B cell (primary cell): Measurements from ENCODE around the gene LTBP3. TPM values are rescaled to one million over a fixed set of nuclear protein-coding genes. Genes with fewer than 3 reads are reported as not detected.

Experiments used
- ATAC-seq: fragments of 200-7000 bp; cut with Tn5 transposase; one replicate; pipeline ENCODE4 v1.10.0; 2021; ENCODE audit warnings: low read depth, mild to moderate bottlenecking, moderate number of reproducible peaks, moderate library complexity
- CTCF ChIA-PET: fragments of 350-600 bp; sonication (Branson Sonifier 250); formaldehyde crosslinking; loops from one replicate; lab custom pipeline; 2021; ENCODE audit warnings: antibody characterized with exemption, inconsistent platforms; lab: Charles Lee
- POLR2A ChIA-PET: fragments of 350-600 bp; sonication (Branson Sonifier 250); formaldehyde crosslinking; loops from one replicate; lab custom pipeline; 2021; ENCODE audit warnings: antibody characterized with exemption; lab: Charles Lee
- DNase-seq: peaks from one replicate; pipeline ENCODE4 v3.0.0; 2013
- H2AFZ ChIP-seq: 2 replicates; pipeline ENCODE4 v1.6.1; 2012; ENCODE audit warnings: mild to moderate bottlenecking, low read depth, low read length; ENCODE audit not compliant: insufficient read depth, poor library complexity, severe bottlenecking
- H3K27ac ChIP-seq, 2 donors: 1 replicate in 1 of 2; 2 replicates in 1 of 2; pipeline ENCODE4 v1.5.1; 2012 to 2013; ENCODE audit warnings: low read length in 2 of 2, mild to moderate bottlenecking in 2 of 2, moderate library complexity in 1 of 2
- H3K27me3 ChIP-seq, 4 experiments: fragments of 200-600 bp in 1 of 4; sonication (generic) in 1 of 4; replicated peaks in 1 of 4; 1 replicate in 2 of 4; 2 replicates in 2 of 4; pipeline versions ENCODE4 v1.6.1 to v1.7.0; 2013 to 2016; ENCODE audit warnings: low read length in 3 of 4, mild to moderate bottlenecking in 2 of 4, mixed read lengths in 1 of 4, moderate library complexity in 1 of 4; ENCODE audit not compliant: insufficient read depth in 4 of 4, control insufficient read depth in 3 of 4; ENCODE audit errors: control extremely low read depth in 1 of 4
- H3K36me3 ChIP-seq, 2 experiments: replicated peaks in 1 of 2; 1 replicate in 1 of 2; 2 replicates in 1 of 2; pipeline versions ENCODE4 v1.6.1 to v1.7.1; 2013; ENCODE audit warnings: low read length in 1 of 2; ENCODE audit not compliant: insufficient read depth in 2 of 2, control insufficient read depth in 1 of 2; ENCODE audit errors: control extremely low read depth in 1 of 2, extremely low read depth in 1 of 2
- H3K4me1 ChIP-seq, 2 donors: fragments of 200-600 bp in 1 of 2; sonication (generic) in 1 of 2; 1 replicate in 1 of 2; 2 replicates in 1 of 2; pipeline versions ENCODE4 v1.5.1 to v1.6.1; 2013 to 2017; ENCODE audit warnings: low read length in 2 of 2; ENCODE audit not compliant: control insufficient read depth in 2 of 2, insufficient read depth in 2 of 2
- H3K4me2 ChIP-seq: replicated peaks from 2 replicates; pipeline ENCODE3; 2012; ENCODE audit warnings: mild to moderate bottlenecking, low read depth, low read length; ENCODE audit not compliant: poor library complexity, severe bottlenecking
- H3K4me3 ChIP-seq, 5 experiments: fragments of 200-600 bp in 1 of 5; sonication (generic) in 1 of 5; 1 replicate in 3 of 5; 2 replicates in 2 of 5; pipeline versions ENCODE4 v1.5.1 to v1.7.0; 2011 to 2016; ENCODE audit warnings: low read length in 4 of 5, mild to moderate bottlenecking in 4 of 5, low read depth in 2 of 5, control low read depth in 1 of 5, moderate library complexity in 1 of 5; ENCODE audit not compliant: insufficient read depth in 1 of 5; ENCODE audit errors: control extremely low read depth in 1 of 5, extremely low read depth in 1 of 5
- H3K79me2 ChIP-seq: fragments of 200-600 bp; sonication (generic); one replicate; pipeline ENCODE4 v1.6.0; 2016; ENCODE audit warnings: low read length; ENCODE audit not compliant: control insufficient read depth, insufficient read depth
- H3K9ac ChIP-seq: fragments of 200-600 bp; sonication (generic); 2 replicates; pipeline ENCODE4 v1.6.1; 2017; ENCODE audit warnings: mild to moderate bottlenecking, low read length, moderate library complexity
- H3K9me3 ChIP-seq, 3 donors: one replicate each; pipeline versions ENCODE4 v1.6.1 to v1.7.1; 2013; ENCODE audit warnings: low read length in 2 of 3; ENCODE audit not compliant: control insufficient read depth in 2 of 3, insufficient read depth in 1 of 3; ENCODE audit errors: control extremely low read depth in 1 of 3
- H4K20me1 ChIP-seq: 2 replicates; pipeline ENCODE4 v1.6.0; 2012; ENCODE audit warnings: mild to moderate bottlenecking, low read length; ENCODE audit not compliant: insufficient read depth, control insufficient read depth, poor library complexity, severe bottlenecking
- H3K27ac Mint-ChIP-seq: one replicate; pipeline ENCODE4 v1.8.0; 2021; ENCODE audit warnings: mixed read lengths
- H3K27me3 Mint-ChIP-seq: one replicate; pipeline ENCODE4 v1.8.0; 2021; ENCODE audit warnings: mixed read lengths
- H3K4me1 Mint-ChIP-seq: one replicate; pipeline ENCODE4 v1.8.0; 2021; ENCODE audit warnings: mixed read lengths
- H3K4me3 Mint-ChIP-seq: one replicate; pipeline ENCODE4 v1.8.0; 2021; ENCODE audit warnings: mixed read lengths
- H3K9me3 Mint-ChIP-seq: one replicate; pipeline ENCODE4 v1.8.0; 2022; ENCODE audit warnings: mixed read lengths; ENCODE audit not compliant: insufficient read depth
- EZH2 ChIP-seq: IDR thresholded peaks from 2 replicates; pipeline ENCODE4 v1.6.1; 2012; ENCODE audit warnings: borderline replicate concordance, low read depth, mild to moderate bottlenecking, moderate library complexity, low read length; ENCODE audit not compliant: insufficient read depth, poor library complexity, severe bottlenecking
- WGBS: methylation state at CpG from one replicate; pipeline ENCODE4 v1.1.5; 2013; ENCODE audit warnings: missing lambda C conversion rate; ENCODE audit not compliant: insufficient coverage; 5-methylcytosine and 5-hydroxymethylcytosine counted together
- intact Hi-C: fragments of 100-400 bp; cut with micrococcal nuclease; formaldehyde crosslinking; loops from one replicate; pipeline ENCODE4 v1.10.0; 2022
- polyA plus RNA-seq: library from polyadenylated mRNA; depleted of rRNA; stranded (reverse); fragments of >200 nt; gene quantifications from 2 replicates; pipeline ENCODE4 v1.2.3, GENCODE V29; 2012
- total RNA-seq, 2 donors: library from RNA; stranded (reverse); fragments of 120-200 nt in 1 of 2; gene quantifications; 1 replicate in 1 of 2; 2 replicates in 1 of 2; pipeline versions ENCODE4 v1.2.3 to v1.2.4, GENCODE V29; 2013 to 2022
- TF ChIP-seq, protein P1 (sequence below): fragments of 200-600 bp; IDR thresholded peaks from one replicate; pipeline ENCODE4 v1.8.0; 2022; ENCODE audit warnings: antibody characterized with exemption, mild to moderate bottlenecking

LTBP3 gene
- total and polyA plus RNA-seq, 2 donors (not counting 1 experiment from before 2014, with no cell fraction given), result 65.1 to 69.0 TPM

DNA sequence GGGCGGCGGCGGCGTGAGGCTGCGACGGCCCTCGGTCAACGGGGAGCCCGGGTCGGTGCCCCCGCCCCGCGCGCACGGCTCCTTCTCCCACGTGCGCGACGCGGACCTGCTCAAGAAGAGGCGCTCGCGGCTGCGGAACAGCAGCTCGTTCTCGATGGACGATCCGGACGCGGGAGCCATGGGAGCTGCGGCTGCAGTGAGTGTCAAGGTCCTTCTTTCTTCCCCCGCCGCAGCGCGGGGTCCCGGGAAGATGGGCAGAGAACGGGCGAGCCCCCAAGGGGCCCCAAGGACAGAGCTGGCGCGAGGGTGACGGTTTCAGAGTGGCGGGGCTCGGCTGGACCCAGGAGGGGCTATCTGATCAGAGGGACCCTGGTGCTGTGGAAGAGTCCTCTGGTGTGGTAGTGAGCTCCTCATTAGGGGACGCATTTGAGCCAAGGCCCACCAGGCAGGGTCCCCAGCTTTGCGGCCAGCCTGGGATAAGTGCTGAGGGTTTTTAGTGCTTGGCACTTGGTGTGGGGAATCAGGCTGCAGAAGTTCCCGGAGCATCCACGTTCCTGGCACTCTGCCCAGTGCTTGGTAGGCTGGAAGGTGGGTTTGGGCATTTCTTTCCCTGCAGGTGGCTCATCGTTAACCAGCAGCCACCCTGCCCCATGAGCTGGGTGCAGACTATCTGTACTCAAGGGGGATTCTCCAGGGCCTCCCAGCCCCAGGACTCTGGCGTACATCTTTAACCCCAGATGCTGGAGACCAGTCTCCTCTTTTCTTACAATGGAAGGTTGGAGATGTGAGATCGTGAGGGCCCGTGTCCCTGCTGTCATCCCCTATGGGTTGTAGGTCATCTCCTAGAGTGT is 27.5 kb upstream of the LTBP3 start:
- H3K9ac ChIP-seq, result no peak overlapping the region
- POLR2A ChIA-PET, result interaction anchor here (0.6 to 4.9 kb wide), 5 partner anchors 9 to 1842 kb away, joined by 3 to 45 read pairs (median 4); partner anchors contain the start of gene EHBP1L1
- Mint-ChIP-seq H3K9me3 (no peaks in the 10 kb centered on the region), H3K4me3 (no peak overlapping the region), H3K27ac (peak overlapping the region; percentile 93), H3K27me3 (no peaks in the 10 kb centered on the region), H3K4me1 (peaks cover 40% of the 10 kb centered on the region)
- no peaks in the 10 kb centered on the region for H3K9me3 ChIP-seq
- no peaks in the 10 kb centered on the region for H3K79me2 ChIP-seq
- H3K27me3 ChIP-seq, result no peaks in the 10 kb centered on the region
- no peak overlapping the region for H3K4me3 ChIP-seq
- H2AFZ ChIP-seq, result no peak overlapping the region
- H4K20me1 ChIP-seq, result peaks cover 14% of the 10 kb centered on the region
- TF ChIP-seq EZH2, result no peak
- TF ChIP-seq, protein P1, sequence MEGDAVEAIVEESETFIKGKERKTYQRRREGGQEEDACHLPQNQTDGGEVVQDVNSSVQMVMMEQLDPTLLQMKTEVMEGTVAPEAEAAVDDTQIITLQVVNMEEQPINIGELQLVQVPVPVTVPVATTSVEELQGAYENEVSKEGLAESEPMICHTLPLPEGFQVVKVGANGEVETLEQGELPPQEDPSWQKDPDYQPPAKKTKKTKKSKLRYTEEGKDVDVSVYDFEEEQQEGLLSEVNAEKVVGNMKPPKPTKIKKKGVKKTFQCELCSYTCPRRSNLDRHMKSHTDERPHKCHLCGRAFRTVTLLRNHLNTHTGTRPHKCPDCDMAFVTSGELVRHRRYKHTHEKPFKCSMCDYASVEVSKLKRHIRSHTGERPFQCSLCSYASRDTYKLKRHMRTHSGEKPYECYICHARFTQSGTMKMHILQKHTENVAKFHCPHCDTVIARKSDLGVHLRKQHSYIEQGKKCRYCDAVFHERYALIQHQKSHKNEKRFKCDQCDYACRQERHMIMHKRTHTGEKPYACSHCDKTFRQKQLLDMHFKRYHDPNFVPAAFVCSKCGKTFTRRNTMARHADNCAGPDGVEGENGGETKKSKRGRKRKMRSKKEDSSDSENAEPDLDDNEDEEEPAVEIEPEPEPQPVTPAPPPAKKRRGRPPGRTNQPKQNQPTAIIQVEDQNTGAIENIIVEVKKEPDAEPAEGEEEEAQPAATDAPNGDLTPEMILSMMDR, result no peak
- peaks cover 27 to 41% of the 10 kb centered on the region in 2 donors for H3K4me1 ChIP-seq
- H3K4me2 ChIP-seq, result no peak overlapping the region
- CTCF ChIA-PET, result interaction anchor here (0.5 to 9.7 kb wide), 4 partner anchors 8 to 219 kb away, joined by 3 to 144 read pairs (median 50); partner anchors contain the start of gene EHBP1L1
- H3K36me3 ChIP-seq, result peaks cover 1 to 51% of the 10 kb centered on the region in 2 experiments
- no peak for DNase-seq
- no peak for ATAC-seq
- WGBS, result 97% methylated on average over 41 of the region's 51 CpGs
- intact Hi-C loops, result no loop called here
- no peak overlapping the region for H3K27ac ChIP-seq

DNA sequence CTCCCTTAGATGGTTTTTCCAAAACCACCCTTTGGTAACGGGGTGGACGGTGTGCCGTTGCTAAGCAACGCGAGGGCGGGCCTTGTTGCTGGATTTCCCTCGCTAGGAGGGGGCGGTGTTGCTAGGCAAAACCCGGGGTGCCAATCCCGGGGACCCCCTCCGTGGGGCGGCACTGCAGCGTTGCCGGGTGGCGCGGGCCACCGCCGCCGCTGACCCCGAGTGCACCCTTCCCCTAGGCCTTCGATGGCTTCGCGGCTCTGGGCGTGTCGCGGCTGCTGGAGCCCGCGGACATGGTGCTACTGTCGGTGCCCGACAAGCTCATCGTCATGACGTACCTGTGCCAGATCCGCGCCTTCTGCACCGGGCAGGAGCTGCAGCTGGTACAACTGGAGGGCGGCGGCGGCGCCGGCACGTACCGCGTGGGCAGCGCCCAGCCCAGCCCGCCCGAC is 26.6 kb upstream of the LTBP3 start:
- Histone ChIP-seq H3K9me3 (no peaks in the 10 kb centered on the region), H3K36me3 (peaks cover 3 to 51% of the 10 kb centered on the region in 2 experiments), H3K4me1 (peaks cover 27 to 38% of the 10 kb centered on the region in 2 donors), H2AFZ (no peak overlapping the region), H3K4me3 (no peak overlapping the region), H4K20me1 (peaks cover 14% of the 10 kb centered on the region), H3K27ac (no peak overlapping the region), H3K4me2 (no peak overlapping the region), H3K79me2 (no peaks in the 10 kb centered on the region), H3K9ac (no peak overlapping the region), H3K27me3 (no peaks in the 10 kb centered on the region)
- H3K27ac Mint-ChIP-seq, result no peak overlapping the region
- CTCF ChIA-PET, result no interaction called here
- no peak for ATAC-seq
- H3K4me1 Mint-ChIP-seq, result peaks cover 36% of the 10 kb centered on the region
- H3K4me3 Mint-ChIP-seq, result no peak overlapping the region
- POLR2A ChIA-PET, result interaction anchor here (1.1 kb wide), 1 partner anchor 163 kb away, joined by 3 read pairs; no protein-coding TSS in a partner anchor
- no peak for DNase-seq
- no peaks in the 10 kb centered on the region for H3K27me3 Mint-ChIP-seq
- WGBS, result 97% methylated on average over 46 of the region's 46 CpGs
- intact Hi-C loops, result no loop called here
- no peaks in the 10 kb centered on the region for H3K9me3 Mint-ChIP-seq
- TF ChIP-seq, protein P1, result no peak
- no peak for TF ChIP-seq EZH2
